Fibroblast of lung (primary cell): ENCODE results near the gene SGIP1. TPM values are rescaled to one million over a fixed set of nuclear protein-coding genes. Genes with fewer than 3 reads are reported as not detected.

Experiments used
- DNase-seq, 2 donors: peaks; one replicate each; pipeline versions ENCODE4 v3.0.0 to v3.0.0-alpha.2; 2010; ENCODE audit warnings: low read depth in 2 of 2
- H2AFZ ChIP-seq: 2 replicates; pipeline ENCODE4 v1.5.1; 2012; ENCODE audit warnings: low read length, control low read depth, inconsistent platforms
- H3K27ac ChIP-seq: 2 replicates; pipeline ENCODE4 v1.5.1; 2011; ENCODE audit warnings: low read length, control low read depth; ENCODE audit not compliant: insufficient read depth
- H3K27me3 ChIP-seq: 2 replicates; pipeline ENCODE4 v1.5.1; 2011; ENCODE audit warnings: mild to moderate bottlenecking, low read length; ENCODE audit not compliant: control insufficient read depth, insufficient read depth
- H3K36me3 ChIP-seq: 2 replicates; pipeline ENCODE4 v1.5.1; 2011; ENCODE audit warnings: low read length; ENCODE audit not compliant: control insufficient read depth, insufficient read depth
- H3K4me1 ChIP-seq: 2 replicates; pipeline ENCODE4 v1.5.1; 2011; ENCODE audit warnings: low read length; ENCODE audit not compliant: control insufficient read depth, insufficient read depth; ENCODE audit errors: extremely low read depth
- H3K4me2 ChIP-seq: 2 replicates; pipeline ENCODE4 v1.5.1; 2011; ENCODE audit warnings: low read length, control low read depth; ENCODE audit not compliant: insufficient read depth; ENCODE audit errors: extremely low read depth
- H3K4me3 ChIP-seq, 4 experiments: fragments of 200-600 bp in 1 of 4; sonication (generic) in 1 of 4; replicated peaks in 1 of 4; 2 replicates each; pipeline ENCODE4 v1.5.1; 2011 to 2016; ENCODE audit warnings: low read length in 4 of 4, low read depth in 3 of 4, mild to moderate bottlenecking in 3 of 4, control low read depth in 2 of 4, inconsistent platforms in 1 of 4, mixed read lengths in 1 of 4; ENCODE audit not compliant: insufficient read depth in 1 of 4; ENCODE audit errors: control extremely low read depth in 1 of 4
- H3K79me2 ChIP-seq: 2 replicates; pipeline ENCODE4 v1.5.1; 2012; ENCODE audit warnings: mild to moderate bottlenecking, low read length, inconsistent platforms; ENCODE audit not compliant: control insufficient read depth, insufficient read depth
- H3K9ac ChIP-seq: 2 replicates; pipeline ENCODE4 v1.5.1; 2011; ENCODE audit warnings: mild to moderate bottlenecking, low read length, control low read depth; ENCODE audit not compliant: insufficient read depth
- H3K9me3 ChIP-seq: 2 replicates; pipeline ENCODE4 v1.5.1; 2012; ENCODE audit warnings: low read depth, low read length; ENCODE audit not compliant: control insufficient read depth, insufficient read depth
- H4K20me1 ChIP-seq: 2 replicates; pipeline ENCODE4 v1.5.1; 2011; ENCODE audit warnings: low read length; ENCODE audit not compliant: control insufficient read depth, insufficient read depth; ENCODE audit errors: extremely low read depth
- CTCF ChIP-seq, 2 donors: IDR thresholded peaks in 1 of 2; conservative IDR thresholded peaks in 1 of 2; 1 replicate in 1 of 2; 2 replicates in 1 of 2; pipeline ENCODE4 v1.5.1; 2011 to 2012; ENCODE audit warnings: low read length in 2 of 2, control low read depth in 1 of 2, inconsistent platforms in 1 of 2, low read depth in 1 of 2, mild to moderate bottlenecking in 1 of 2
- EZH2 ChIP-seq: IDR thresholded peaks from 2 replicates; pipeline ENCODE4 v1.5.1; 2012; ENCODE audit warnings: low read length, control low read depth, mild to moderate bottlenecking; ENCODE audit errors: missing control alignments
- polyA plus RNA-seq, 2 donors: library from polyadenylated mRNA; depleted of rRNA in 1 of 2; stranded (reverse) in 1 of 2; unstranded in 1 of 2; fragments of >200 nt; gene quantifications; 2 replicates each; pipeline ENCODE4 v1.2.1, GENCODE V29; 2011 to 2012; ENCODE audit warnings: missing spikeins in 1 of 2
- total RNA-seq: library from RNA; depleted of rRNA; stranded (reverse); fragments of >200 nt; gene quantifications from 2 replicates; pipeline ENCODE4 v1.2.1, GENCODE V29; 2014

Gene SGIP1
- total and polyA plus RNA-seq, 2 donors (not counting 1 experiment from before 2014, with no cell fraction given) = 37.8 to 77.6 TPM

GRCh38 chr1:66633159-66633558 is 99.2 kb downstream of the SGIP1 start:
- DNase-seq = no peak
- no peak overlapping the region for H3K9ac ChIP-seq

GRCh38 chr1:66637146-66637545 is 103.2 kb downstream of the SGIP1 start:
- no peak overlapping the region for H3K27ac ChIP-seq
- H2AFZ ChIP-seq = no peak overlapping the region
- no peak overlapping the region for H3K4me3 ChIP-seq
- H3K27me3 ChIP-seq = no peaks in the 10 kb centered on the region
- H4K20me1 ChIP-seq = no peaks in the 10 kb centered on the region
- H3K9ac ChIP-seq = no peak overlapping the region
- peaks cover 2% of the 10 kb centered on the region for H3K4me1 ChIP-seq
- peaks cover 3% of the 10 kb centered on the region for H3K36me3 ChIP-seq
- no peak overlapping the region for H3K4me2 ChIP-seq
- DNase-seq = peak in 1 of 2 donors; percentile 44
- no peaks in the 10 kb centered on the region for H3K79me2 ChIP-seq
- H3K9me3 ChIP-seq = no peaks in the 10 kb centered on the region
- TF ChIP-seq CTCF (conservative IDR thresholded peaks at IDR 0.05 in 1 of 2, IDR thresholded peaks at IDR 0.05 in 1 of 2; ENCODE audit: low read depth in 1 of 2, low read length in 2 of 2) = no peak
- no peak for TF ChIP-seq EZH2

More at GRCh38 chr1:66633159-66633558, 99.2 kb downstream of the SGIP1 start:
- Histone ChIP-seq H3K4me1 (no peaks in the 10 kb centered on the region), H3K4me3 (no peak overlapping the region), H3K27me3 (no peaks in the 10 kb centered on the region), H3K9me3 (no peaks in the 10 kb centered on the region), H4K20me1 (no peaks in the 10 kb centered on the region), H3K27ac (no peak overlapping the region), H3K79me2 (no peaks in the 10 kb centered on the region), H2AFZ (no peak overlapping the region), H3K4me2 (no peak overlapping the region), H3K36me3 (peaks cover 4% of the 10 kb centered on the region)
- no peak for TF ChIP-seq CTCF (conservative IDR thresholded peaks at IDR 0.05 in 1 of 2, IDR thresholded peaks at IDR 0.05 in 1 of 2; ENCODE audit: low read depth in 1 of 2, low read length in 2 of 2)
- no peak for TF ChIP-seq EZH2

- no peak overlapping the region for H3K9ac ChIP-seq
- DNase-seq = no peak
- H3K4me1 ChIP-seq = peaks cover 2% of the 10 kb centered on the region
- no peak overlapping the region for H2AFZ ChIP-seq
- no peak overlapping the region for H3K27ac ChIP-seq
- no peak overlapping the region for H3K4me2 ChIP-seq
- H3K79me2 ChIP-seq = no peaks in the 10 kb centered on the region
- no peak overlapping the region for H3K4me3 ChIP-seq
- peaks cover 3% of the 10 kb centered on the region for H3K36me3 ChIP-seq
- H3K27me3 ChIP-seq = no peaks in the 10 kb centered on the region
- H3K9me3 ChIP-seq = no peaks in the 10 kb centered on the region
- no peaks in the 10 kb centered on the region for H4K20me1 ChIP-seq
- TF ChIP-seq EZH2 (no peak), CTCF (conservative IDR thresholded peaks at IDR 0.05 in 1 of 2, IDR thresholded peaks at IDR 0.05 in 1 of 2; ENCODE audit: low read depth in 1 of 2, low read length in 2 of 2) (no peak)
These were observed 108.0 kb downstream of the SGIP1 start for GRCh38 chr1:66641891-66642473.
